Measurements from ENCODE around the gene GABARAPL1. TPM values are rescaled to one million over a fixed set of nuclear protein-coding genes. Genes with fewer than 3 reads are reported as not detected.
"Not testable (repeated sequence)": the region's sequence is repeated elsewhere in the genome, so short reads cannot be mapped to it uniquely, and the experiment has no call there.

The GABARAPL1 gene
- total RNA-seq, 2 donors from 2014 or later: 135 to 191 TPM

DNA sequence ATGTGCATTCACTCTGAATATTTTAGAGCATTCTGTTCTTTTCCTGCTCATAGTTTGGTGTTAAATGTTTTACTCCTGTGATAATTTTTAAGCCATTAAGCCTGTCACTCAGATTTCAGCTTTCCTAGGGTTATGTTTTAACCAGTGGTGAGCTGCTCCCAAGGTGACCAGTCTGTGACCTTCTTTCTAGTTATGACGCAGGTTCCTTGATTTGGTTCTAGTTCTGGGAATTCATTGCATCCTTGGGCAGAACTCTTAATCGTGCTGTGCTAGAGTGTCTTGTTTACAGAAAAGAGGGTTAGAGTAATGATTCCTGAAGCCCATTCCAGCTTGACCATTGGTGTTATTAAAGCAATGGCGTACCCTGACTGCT is 2.2 kb downstream of the GABARAPL1 start:
- DNase-seq: no peak
- no peaks in the 10 kb centered on the region for H3K27me3 Mint-ChIP-seq (ENCODE audit: insufficient read depth)
- H3K36me3 Mint-ChIP-seq (ENCODE audit: low read depth): peaks cover 40% of the 10 kb centered on the region
- H3K4me1 Mint-ChIP-seq: peaks cover 21% of the 10 kb centered on the region
- peak overlapping the region; percentile 95 for H3K9ac ChIP-seq (ENCODE audit: extremely low read depth, low read length, poor library complexity, severe bottlenecking)
- H3K4me3 ChIP-seq (ENCODE audit: low read length): peak overlapping the region; percentile 95
- peak overlapping the region; percentile 99 for H3K27ac Mint-ChIP-seq
- H3K9me3 ChIP-seq (ENCODE audit: control insufficient read depth, low read length): peaks cover 11% of the 10 kb centered on the region
- H3K36me3 ChIP-seq (ENCODE audit: control insufficient read depth, insufficient read depth, low read length): peaks cover 33% of the 10 kb centered on the region
- TF ChIP-seq, protein P1, sequence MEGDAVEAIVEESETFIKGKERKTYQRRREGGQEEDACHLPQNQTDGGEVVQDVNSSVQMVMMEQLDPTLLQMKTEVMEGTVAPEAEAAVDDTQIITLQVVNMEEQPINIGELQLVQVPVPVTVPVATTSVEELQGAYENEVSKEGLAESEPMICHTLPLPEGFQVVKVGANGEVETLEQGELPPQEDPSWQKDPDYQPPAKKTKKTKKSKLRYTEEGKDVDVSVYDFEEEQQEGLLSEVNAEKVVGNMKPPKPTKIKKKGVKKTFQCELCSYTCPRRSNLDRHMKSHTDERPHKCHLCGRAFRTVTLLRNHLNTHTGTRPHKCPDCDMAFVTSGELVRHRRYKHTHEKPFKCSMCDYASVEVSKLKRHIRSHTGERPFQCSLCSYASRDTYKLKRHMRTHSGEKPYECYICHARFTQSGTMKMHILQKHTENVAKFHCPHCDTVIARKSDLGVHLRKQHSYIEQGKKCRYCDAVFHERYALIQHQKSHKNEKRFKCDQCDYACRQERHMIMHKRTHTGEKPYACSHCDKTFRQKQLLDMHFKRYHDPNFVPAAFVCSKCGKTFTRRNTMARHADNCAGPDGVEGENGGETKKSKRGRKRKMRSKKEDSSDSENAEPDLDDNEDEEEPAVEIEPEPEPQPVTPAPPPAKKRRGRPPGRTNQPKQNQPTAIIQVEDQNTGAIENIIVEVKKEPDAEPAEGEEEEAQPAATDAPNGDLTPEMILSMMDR (conservative IDR thresholded peaks at IDR 0.05): no peak
- 91 to 100% methylated on average over 1 to 3 of the region's 3 CpGs for WGBS, 2 experiments (ENCODE audit: insufficient coverage in 1 of 2, insufficient read length in 1 of 2)
- H3K27ac ChIP-seq (ENCODE audit: low read depth, low read length): no peak overlapping the region
- no peaks in the 10 kb centered on the region for H3K9me3 Mint-ChIP-seq
- H3K27me3 ChIP-seq (ENCODE audit: control insufficient read depth, insufficient read depth, low read length, poor library complexity, severe bottlenecking): no peaks in the 10 kb centered on the region
- H3K4me3 Mint-ChIP-seq: peak overlapping the region; percentile 90
- no peaks in the 10 kb centered on the region for H3K4me1 ChIP-seq (ENCODE audit: control insufficient read depth, insufficient read depth, low read length)

DNA sequence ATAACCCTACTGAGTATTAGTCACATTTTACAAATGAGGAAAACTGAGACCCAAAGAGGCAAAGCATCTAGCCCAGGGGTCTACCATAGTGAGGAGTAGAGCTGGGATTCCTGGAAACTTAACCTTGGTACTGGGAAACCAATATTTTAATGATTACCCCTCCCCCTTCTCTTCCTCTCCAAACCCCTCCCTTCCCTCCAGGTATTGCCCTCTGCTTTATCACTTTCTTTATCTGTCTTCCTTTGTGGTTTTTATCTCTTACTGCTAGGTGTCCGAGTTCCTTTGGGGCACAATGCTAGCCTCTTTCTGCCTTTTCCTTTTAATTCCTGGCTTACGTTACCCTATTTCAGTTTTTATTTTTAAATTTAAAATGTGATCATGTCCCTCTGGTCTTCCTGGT is 2.8 kb downstream of the GABARAPL1 start:
- H3K9ac ChIP-seq (ENCODE audit: extremely low read depth, low read length, poor library complexity, severe bottlenecking): peak overlapping the region; percentile 95
- H3K4me1 ChIP-seq (ENCODE audit: control insufficient read depth, insufficient read depth, low read length): no peaks in the 10 kb centered on the region
- peak overlapping the region; percentile 95 for H3K4me3 ChIP-seq (ENCODE audit: low read length)
- H3K27ac ChIP-seq (ENCODE audit: low read depth, low read length): no peak overlapping the region
- peaks cover 39% of the 10 kb centered on the region for H3K36me3 ChIP-seq (ENCODE audit: control insufficient read depth, insufficient read depth, low read length)
- no peaks in the 10 kb centered on the region for H3K27me3 ChIP-seq (ENCODE audit: control insufficient read depth, insufficient read depth, low read length, poor library complexity, severe bottlenecking)
- DNase-seq: no peak
- Mint-ChIP-seq H3K27ac (peak overlapping the region; percentile 99), H3K27me3 (ENCODE audit: insufficient read depth) (no peaks in the 10 kb centered on the region), H3K9me3 (no peaks in the 10 kb centered on the region), H3K4me3 (peak overlapping the region; percentile 90), H3K4me1 (peaks cover 25% of the 10 kb centered on the region), H3K36me3 (ENCODE audit: low read depth) (peaks cover 46% of the 10 kb centered on the region)
- WGBS, 2 experiments (ENCODE audit: insufficient coverage in 1 of 2, insufficient read length in 1 of 2): 49% methylated on average over 2 of the region's 2 CpGs; no CpG with 5 or more reads in 1 of the 2 experiments
- H3K9me3 ChIP-seq (ENCODE audit: control insufficient read depth, low read length): peaks cover 11% of the 10 kb centered on the region
- TF ChIP-seq, protein P1 (conservative IDR thresholded peaks at IDR 0.05): no peak

DNA sequence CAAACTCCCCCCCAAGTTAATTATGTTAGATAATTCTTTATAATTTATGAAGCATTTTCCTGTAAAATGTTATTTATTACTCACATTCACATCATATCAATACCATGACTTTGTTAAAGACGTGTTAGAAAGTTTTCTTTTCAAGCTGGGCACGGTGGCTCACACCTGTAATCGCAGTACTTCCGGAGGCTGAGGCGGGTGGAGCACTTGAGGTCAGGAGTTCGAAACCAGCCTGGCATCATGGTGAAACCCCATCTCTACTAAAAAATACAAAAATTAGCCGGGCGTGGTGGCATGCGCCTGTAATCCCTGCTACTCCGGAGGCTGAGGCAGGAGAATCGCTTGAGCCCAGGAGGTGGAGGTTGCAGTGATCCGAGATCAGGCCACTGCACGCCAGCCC is 3.3 kb downstream of the GABARAPL1 start:
- not testable (repeated sequence) for H3K9me3 Mint-ChIP-seq; H3K9ac ChIP-seq (ENCODE audit: extremely low read depth, low read length, poor library complexity, severe bottlenecking); H3K27me3 ChIP-seq (ENCODE audit: control insufficient read depth, insufficient read depth, low read length, poor library complexity, severe bottlenecking); H3K27me3 Mint-ChIP-seq (ENCODE audit: insufficient read depth); H3K4me1 ChIP-seq (ENCODE audit: control insufficient read depth, insufficient read depth, low read length); DNase-seq; H3K27ac ChIP-seq (ENCODE audit: low read depth, low read length)
- WGBS, 2 experiments (ENCODE audit: insufficient coverage in 1 of 2, insufficient read length in 1 of 2): 93 to 96% methylated on average over 7 to 13 of the region's 13 CpGs
- peaks cover 44% of the 10 kb centered on the region for H3K36me3 ChIP-seq (ENCODE audit: control insufficient read depth, insufficient read depth, low read length)
- Mint-ChIP-seq H3K36me3 (ENCODE audit: low read depth) (peaks cover 51% of the 10 kb centered on the region), H3K4me3 (peak overlapping the region; percentile 90), H3K27ac (peak overlapping the region; percentile 99), H3K4me1 (peaks cover 29% of the 10 kb centered on the region)
- peak overlapping the region; percentile 95 for H3K4me3 ChIP-seq (ENCODE audit: low read length)
- H3K9me3 ChIP-seq (ENCODE audit: control insufficient read depth, low read length): peaks cover 11% of the 10 kb centered on the region

- no peaks in the 10 kb centered on the region for H3K4me1 ChIP-seq (ENCODE audit: control insufficient read depth, insufficient read depth, low read length)
- TF ChIP-seq, protein P1 (conservative IDR thresholded peaks at IDR 0.05): no peak
- DNase-seq: no peak
- no peak overlapping the region for H3K27ac ChIP-seq (ENCODE audit: low read depth, low read length)
- no peak overlapping the region for H3K9ac ChIP-seq (ENCODE audit: extremely low read depth, low read length, poor library complexity, severe bottlenecking)
- H3K9me3 Mint-ChIP-seq: no peaks in the 10 kb centered on the region
- WGBS, 2 experiments (ENCODE audit: insufficient coverage in 1 of 2, insufficient read length in 1 of 2): 96 to 100% methylated on average over 5 to 6 of the region's 6 CpGs
- peaks cover 21% of the 10 kb centered on the region for H3K4me1 Mint-ChIP-seq
- H3K4me3 ChIP-seq (ENCODE audit: low read length): no peak overlapping the region
- peaks cover 65% of the 10 kb centered on the region for H3K36me3 ChIP-seq (ENCODE audit: control insufficient read depth, insufficient read depth, low read length)
- H3K27me3 Mint-ChIP-seq (ENCODE audit: insufficient read depth): no peaks in the 10 kb centered on the region
- no peaks in the 10 kb centered on the region for H3K27me3 ChIP-seq (ENCODE audit: control insufficient read depth, insufficient read depth, low read length, poor library complexity, severe bottlenecking)
- peaks cover 72% of the 10 kb centered on the region for H3K36me3 Mint-ChIP-seq (ENCODE audit: low read depth)
- no peak overlapping the region for H3K27ac Mint-ChIP-seq
- H3K9me3 ChIP-seq (ENCODE audit: control insufficient read depth, low read length): peaks cover 11% of the 10 kb centered on the region
- H3K4me3 Mint-ChIP-seq: no peak overlapping the region
Observed at GRCh38 chr12:10218021-10218420, 5.3 kb downstream of the GABARAPL1 start.
